Measurements from ENCODE around the gene HEATR5A.

HEATR5A gene

DNA sequence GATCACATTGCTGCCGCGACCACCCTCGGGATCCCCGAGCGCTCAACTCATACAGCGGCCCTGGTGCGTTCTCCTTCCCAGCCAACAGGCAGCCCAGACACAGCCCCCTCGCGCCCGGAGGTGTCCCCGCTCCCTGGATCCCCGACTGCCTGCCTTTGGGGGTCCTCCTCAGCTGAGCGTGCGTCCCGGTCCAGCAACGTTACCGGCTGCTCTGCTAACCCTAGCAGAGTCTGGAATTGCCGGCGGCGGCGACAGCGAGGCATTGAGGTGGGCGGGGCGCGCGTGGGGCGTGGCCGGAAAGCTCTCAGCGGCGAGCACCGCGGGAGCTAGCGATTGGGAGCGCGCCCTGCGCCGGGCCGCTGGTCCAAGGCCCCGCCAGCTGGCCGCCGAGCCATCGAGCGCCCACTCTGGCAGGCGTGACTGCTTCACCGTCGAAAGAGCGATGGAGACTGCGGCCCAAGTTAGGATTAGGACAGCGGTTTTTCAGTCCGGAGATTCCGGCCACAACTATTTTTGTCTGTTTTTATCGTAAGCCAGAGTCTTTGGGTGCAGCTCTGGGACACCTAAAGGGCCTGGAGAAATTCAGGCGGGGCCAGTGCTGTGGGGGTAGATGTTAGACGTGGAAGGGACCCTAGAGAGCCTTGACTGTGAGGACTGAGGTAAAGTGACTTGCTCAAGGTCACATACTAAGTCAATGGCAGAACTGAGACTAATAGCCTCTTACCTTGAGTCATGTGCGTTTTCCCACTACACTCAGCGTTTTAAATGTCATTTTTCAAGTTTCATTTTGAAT is at the start of gene HEATR5A:
TSS of gene HEATR5A (minus strand) at position 232 of the 793 bp plus-strand sequence. CDS start 17,575 bp downstream, outside the sequence.
- TF ChIP-seq, protein P1, sequence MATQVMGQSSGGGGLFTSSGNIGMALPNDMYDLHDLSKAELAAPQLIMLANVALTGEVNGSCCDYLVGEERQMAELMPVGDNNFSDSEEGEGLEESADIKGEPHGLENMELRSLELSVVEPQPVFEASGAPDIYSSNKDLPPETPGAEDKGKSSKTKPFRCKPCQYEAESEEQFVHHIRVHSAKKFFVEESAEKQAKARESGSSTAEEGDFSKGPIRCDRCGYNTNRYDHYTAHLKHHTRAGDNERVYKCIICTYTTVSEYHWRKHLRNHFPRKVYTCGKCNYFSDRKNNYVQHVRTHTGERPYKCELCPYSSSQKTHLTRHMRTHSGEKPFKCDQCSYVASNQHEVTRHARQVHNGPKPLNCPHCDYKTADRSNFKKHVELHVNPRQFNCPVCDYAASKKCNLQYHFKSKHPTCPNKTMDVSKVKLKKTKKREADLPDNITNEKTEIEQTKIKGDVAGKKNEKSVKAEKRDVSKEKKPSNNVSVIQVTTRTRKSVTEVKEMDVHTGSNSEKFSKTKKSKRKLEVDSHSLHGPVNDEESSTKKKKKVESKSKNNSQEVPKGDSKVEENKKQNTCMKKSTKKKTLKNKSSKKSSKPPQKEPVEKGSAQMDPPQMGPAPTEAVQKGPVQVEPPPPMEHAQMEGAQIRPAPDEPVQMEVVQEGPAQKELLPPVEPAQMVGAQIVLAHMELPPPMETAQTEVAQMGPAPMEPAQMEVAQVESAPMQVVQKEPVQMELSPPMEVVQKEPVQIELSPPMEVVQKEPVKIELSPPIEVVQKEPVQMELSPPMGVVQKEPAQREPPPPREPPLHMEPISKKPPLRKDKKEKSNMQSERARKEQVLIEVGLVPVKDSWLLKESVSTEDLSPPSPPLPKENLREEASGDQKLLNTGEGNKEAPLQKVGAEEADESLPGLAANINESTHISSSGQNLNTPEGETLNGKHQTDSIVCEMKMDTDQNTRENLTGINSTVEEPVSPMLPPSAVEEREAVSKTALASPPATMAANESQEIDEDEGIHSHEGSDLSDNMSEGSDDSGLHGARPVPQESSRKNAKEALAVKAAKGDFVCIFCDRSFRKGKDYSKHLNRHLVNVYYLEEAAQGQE (IDR thresholded peaks at IDR 0.05; ENCODE audit: low read depth) = no peak
- TF ChIP-seq, protein P2, sequence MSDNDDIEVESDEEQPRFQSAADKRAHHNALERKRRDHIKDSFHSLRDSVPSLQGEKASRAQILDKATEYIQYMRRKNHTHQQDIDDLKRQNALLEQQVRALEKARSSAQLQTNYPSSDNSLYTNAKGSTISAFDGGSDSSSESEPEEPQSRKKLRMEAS (IDR thresholded peaks at IDR 0.05) = peak; percentile 49; the same call in 1 of the 2 replicates
- TF ChIP-seq TAF1 (IDR thresholded peaks at IDR 0.05; ENCODE audit: low read depth) (peak; percentile 93), CREB1 (IDR thresholded peaks at IDR 0.05; ENCODE audit: low read depth) (no peak; the same call in 1 of the 2 replicates), RAD21 (IDR thresholded peaks at IDR 0.05; ENCODE audit: low read depth) (peak; percentile 0; the same call in 1 of the 2 replicates), EGR1 (IDR thresholded peaks at IDR 0.05) (peak; percentile 49; the same call in 1 of the 2 replicates), CEBPB (IDR thresholded peaks at IDR 0.05) (no peak), ZBTB7A (IDR thresholded peaks at IDR 0.05; ENCODE audit: low read depth) (no peak), NFIC (IDR thresholded peaks at IDR 0.05) (0 out of 2 replicates have a peak, but pooled peaks have one; percentile 12), YY1 (IDR thresholded peaks at IDR 0.05; ENCODE audit: low read depth) (peak; percentile 86), TCF12 (IDR thresholded peaks at IDR 0.05; ENCODE audit: low read depth) (no peak; the same call in 1 of the 2 replicates), EP300 (IDR thresholded peaks at IDR 0.05; ENCODE audit: borderline replicate concordance) (no peak), FOXM1 (IDR thresholded peaks at IDR 0.05; ENCODE audit: borderline replicate concordance, low read depth) (no peak; the same call in 1 of the 2 replicates), TEAD4 (IDR thresholded peaks at IDR 0.05) (peak; percentile 56)
- TF ChIP-seq, protein P3, sequence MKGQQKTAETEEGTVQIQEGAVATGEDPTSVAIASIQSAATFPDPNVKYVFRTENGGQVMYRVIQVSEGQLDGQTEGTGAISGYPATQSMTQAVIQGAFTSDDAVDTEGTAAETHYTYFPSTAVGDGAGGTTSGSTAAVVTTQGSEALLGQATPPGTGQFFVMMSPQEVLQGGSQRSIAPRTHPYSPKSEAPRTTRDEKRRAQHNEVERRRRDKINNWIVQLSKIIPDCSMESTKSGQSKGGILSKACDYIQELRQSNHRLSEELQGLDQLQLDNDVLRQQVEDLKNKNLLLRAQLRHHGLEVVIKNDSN (IDR thresholded peaks at IDR 0.05) = peak; percentile 20; the same call in 1 of the 2 replicates

DNA sequence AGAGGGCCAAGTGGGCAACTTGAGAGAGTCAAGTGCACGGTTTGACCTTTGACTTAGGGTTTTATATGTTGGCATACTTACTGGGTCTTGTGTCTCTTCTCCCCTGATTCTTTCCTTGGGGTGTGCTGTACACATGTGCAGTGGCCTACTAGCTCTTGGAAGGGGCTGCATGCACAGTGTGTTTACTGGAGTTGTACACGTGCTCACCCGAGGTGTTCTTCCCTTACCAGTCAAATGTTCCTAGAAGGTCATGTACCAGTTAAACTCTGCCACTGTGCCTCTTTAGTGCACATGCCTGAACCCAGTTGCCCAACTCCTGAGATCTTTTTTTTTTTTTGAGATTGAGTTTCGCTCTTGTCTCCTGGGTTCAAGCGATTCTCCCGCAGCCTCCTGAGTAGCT is 46.2 kb upstream of the HEATR5A start:
- TF ChIP-seq, protein P1 (IDR thresholded peaks at IDR 0.05; ENCODE audit: low read depth) = no peak
- TF ChIP-seq, protein P3 (IDR thresholded peaks at IDR 0.05) = no peak
- TF ChIP-seq RAD21 (IDR thresholded peaks at IDR 0.05; ENCODE audit: low read depth) (no peak), FOXM1 (IDR thresholded peaks at IDR 0.05; ENCODE audit: borderline replicate concordance, low read depth) (no peak), TAF1 (IDR thresholded peaks at IDR 0.05; ENCODE audit: low read depth) (no peak), ZBTB7A (IDR thresholded peaks at IDR 0.05; ENCODE audit: low read depth) (no peak), TEAD4 (IDR thresholded peaks at IDR 0.05) (no peak), CREB1 (IDR thresholded peaks at IDR 0.05; ENCODE audit: low read depth) (no peak), CEBPB (IDR thresholded peaks at IDR 0.05) (no peak), EP300 (IDR thresholded peaks at IDR 0.05; ENCODE audit: borderline replicate concordance) (no peak), TCF12 (IDR thresholded peaks at IDR 0.05; ENCODE audit: low read depth) (no peak), NFIC (IDR thresholded peaks at IDR 0.05) (no peak), EGR1 (IDR thresholded peaks at IDR 0.05) (no peak), YY1 (IDR thresholded peaks at IDR 0.05; ENCODE audit: low read depth) (no peak)
- TF ChIP-seq, protein P2 (IDR thresholded peaks at IDR 0.05) = no peak

DNA sequence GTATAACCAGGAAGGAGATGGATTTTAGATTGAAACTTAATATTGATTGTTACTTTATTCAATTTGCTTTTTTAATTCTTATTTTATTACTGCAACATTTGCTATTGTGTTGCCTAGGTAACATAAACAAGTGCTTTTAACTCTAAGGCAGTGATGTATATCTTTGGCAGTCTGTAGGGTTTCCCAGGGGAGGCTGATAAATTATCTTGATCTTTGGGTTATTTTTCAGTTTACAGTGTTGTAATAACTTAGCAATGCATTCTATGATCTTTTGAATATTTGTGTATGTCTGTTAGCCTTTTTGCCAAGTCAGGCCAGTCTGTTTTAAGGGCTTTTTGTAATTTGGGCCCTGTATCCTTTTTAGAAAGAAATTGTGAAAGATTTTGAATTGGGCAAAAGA is 44.8 kb upstream of the HEATR5A start:
- TF ChIP-seq EP300 (IDR thresholded peaks at IDR 0.05; ENCODE audit: borderline replicate concordance) (no peak), ZBTB7A (IDR thresholded peaks at IDR 0.05; ENCODE audit: low read depth) (no peak), YY1 (IDR thresholded peaks at IDR 0.05; ENCODE audit: low read depth) (no peak), CREB1 (IDR thresholded peaks at IDR 0.05; ENCODE audit: low read depth) (no peak), TCF12 (IDR thresholded peaks at IDR 0.05; ENCODE audit: low read depth) (no peak), EGR1 (IDR thresholded peaks at IDR 0.05) (no peak), TEAD4 (IDR thresholded peaks at IDR 0.05) (no peak), FOXM1 (IDR thresholded peaks at IDR 0.05; ENCODE audit: borderline replicate concordance, low read depth) (no peak), TAF1 (IDR thresholded peaks at IDR 0.05; ENCODE audit: low read depth) (no peak), CEBPB (IDR thresholded peaks at IDR 0.05) (no peak), NFIC (IDR thresholded peaks at IDR 0.05) (no peak), RAD21 (IDR thresholded peaks at IDR 0.05; ENCODE audit: low read depth) (no peak)
- TF ChIP-seq, protein P2 (IDR thresholded peaks at IDR 0.05) = no peak
- TF ChIP-seq, protein P3 (IDR thresholded peaks at IDR 0.05) = no peak
- TF ChIP-seq, protein P1 (IDR thresholded peaks at IDR 0.05; ENCODE audit: low read depth) = no peak

All from Ishikawa (cell line).